Nephron progenitor cell (in vitro differentiated cells): ENCODE data around the gene CDKAL1.

Experiments
- DNase-seq: peaks from one replicate; pipeline ENCODE4 v3.0.0; 2021
- H3K27ac Mint-ChIP-seq: 2 replicates; pipeline ENCODE4 v1.8.0; 2021; ENCODE audit warnings: mild to moderate bottlenecking, moderate library complexity, mixed read lengths
- H3K27me3 Mint-ChIP-seq: 2 replicates; pipeline ENCODE4 v1.8.0; 2021; ENCODE audit warnings: mild to moderate bottlenecking, low read depth, mixed read lengths; ENCODE audit not compliant: poor library complexity
- H3K36me3 Mint-ChIP-seq: 2 replicates; pipeline ENCODE4 v1.8.0; 2021; ENCODE audit warnings: low read depth, mixed read lengths
- H3K4me1 Mint-ChIP-seq: 2 replicates; pipeline ENCODE4 v1.8.0; 2021; ENCODE audit warnings: mixed read lengths
- H3K4me3 Mint-ChIP-seq: 2 replicates; pipeline ENCODE4 v1.8.0; 2021; ENCODE audit warnings: mild to moderate bottlenecking, moderate library complexity, mixed read lengths
- H3K9me3 Mint-ChIP-seq: 2 replicates; pipeline ENCODE4 v1.8.0; 2021; ENCODE audit warnings: mild to moderate bottlenecking, moderate library complexity, mixed read lengths
- CTCF ChIP-seq: fragments of 200-600 bp; sonication (generic); IDR thresholded peaks from 2 replicates; pipeline ENCODE4 v1.5.0; 2021; ENCODE audit warnings: antibody characterized with exemption

Gene CDKAL1

GRCh38 chr6:21213492-21213891, 679.2 kb downstream of the CDKAL1 start:
- H3K4me3 Mint-ChIP-seq: no peak overlapping the region
- H3K4me1 Mint-ChIP-seq: peaks cover 9% of the 10 kb centered on the region
- H3K9me3 Mint-ChIP-seq: peaks cover 17% of the 10 kb centered on the region
- peaks cover 43% of the 10 kb centered on the region for H3K36me3 Mint-ChIP-seq
- H3K27ac Mint-ChIP-seq: no peak overlapping the region
- TF ChIP-seq CTCF: no peak
- H3K27me3 Mint-ChIP-seq: peaks cover 3% of the 10 kb centered on the region
- no peak for DNase-seq

- TF ChIP-seq CTCF: no peak
- Mint-ChIP-seq H3K4me3 (no peak overlapping the region), H3K36me3 (peaks cover 44% of the 10 kb centered on the region), H3K4me1 (peaks cover 5% of the 10 kb centered on the region), H3K9me3 (peaks cover 19% of the 10 kb centered on the region), H3K27ac (no peak overlapping the region), H3K27me3 (peaks cover 3% of the 10 kb centered on the region)
- no peak for DNase-seq
These were observed 680.6 kb downstream of the CDKAL1 start for GRCh38 chr6:21214738-21215448.

GRCh38 chr6:21219241-21219640, 685.0 kb downstream of the CDKAL1 start:
- peaks cover 3% of the 10 kb centered on the region for H3K27me3 Mint-ChIP-seq
- no peak overlapping the region for H3K27ac Mint-ChIP-seq
- DNase-seq: no peak
- H3K4me3 Mint-ChIP-seq: no peak overlapping the region
- TF ChIP-seq CTCF: no peak
- H3K36me3 Mint-ChIP-seq: peaks cover 19% of the 10 kb centered on the region
- H3K9me3 Mint-ChIP-seq: peaks cover 7% of the 10 kb centered on the region
- no peaks in the 10 kb centered on the region for H3K4me1 Mint-ChIP-seq

GRCh38 chr6:21219856-21220255, 685.6 kb downstream of the CDKAL1 start:
- Mint-ChIP-seq H3K27ac (no peak overlapping the region), H3K4me1 (no peaks in the 10 kb centered on the region), H3K9me3 (peaks cover 7% of the 10 kb centered on the region), H3K4me3 (no peak overlapping the region), H3K27me3 (peaks cover 3% of the 10 kb centered on the region), H3K36me3 (peaks cover 19% of the 10 kb centered on the region)
- DNase-seq: no peak
- TF ChIP-seq CTCF: no peak

GRCh38 chr6:21220271-21220987, 686.2 kb downstream of the CDKAL1 start:
- TF ChIP-seq CTCF: no peak
- Mint-ChIP-seq H3K27me3 (peaks cover 3% of the 10 kb centered on the region), H3K36me3 (peaks cover 19% of the 10 kb centered on the region), H3K9me3 (peaks cover 7% of the 10 kb centered on the region), H3K4me1 (no peaks in the 10 kb centered on the region), H3K4me3 (no peak overlapping the region), H3K27ac (no peak overlapping the region)
- DNase-seq: no peak
